ENCODE measurements around the gene NDUFAF5. TPM values are rescaled to one million over a fixed set of nuclear protein-coding genes. Genes with fewer than 3 reads are reported as not detected.

The NDUFAF5 gene
- total RNA-seq, 1 experiment from 2014 or later, result 40.2 TPM

DNA sequence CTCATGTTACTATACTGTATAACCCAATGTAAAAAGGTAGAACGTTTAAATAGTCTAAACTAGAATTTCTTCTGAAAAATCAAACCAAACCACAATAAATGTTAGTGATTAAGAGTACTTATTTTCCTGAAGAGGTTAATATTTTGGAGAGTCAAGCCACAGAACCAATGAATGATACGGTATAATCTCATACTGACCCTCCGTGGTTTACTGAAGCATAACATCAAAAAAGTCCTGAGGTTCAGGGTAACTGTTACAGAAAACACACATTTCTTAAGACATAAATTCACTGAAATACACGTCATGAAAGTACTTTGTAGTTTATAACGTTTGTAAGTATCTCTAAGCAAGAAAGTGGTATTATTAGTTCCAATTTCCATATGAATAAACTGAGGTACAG lies 29.0 kb upstream of the NDUFAF5 start:
- no peaks in the 10 kb centered on the region for H4K20me1 ChIP-seq (ENCODE audit: control insufficient read depth, insufficient read depth, insufficient read length)
- no peak overlapping the region for H3K23ac ChIP-seq (ENCODE audit: insufficient read length, low read depth, low read length)
- H3K23me2 ChIP-seq (ENCODE audit: insufficient read length, low read depth, low read length, poor library complexity, severe bottlenecking), result no peaks in the 10 kb centered on the region
- no peak overlapping the region for H2BK5ac ChIP-seq (ENCODE audit: insufficient read length, low read length)
- H3K27ac ChIP-seq (ENCODE audit: insufficient read length, low read depth, low read length), result no peak overlapping the region
- no peaks in the 10 kb centered on the region for H3K79me1 ChIP-seq (ENCODE audit: insufficient read depth, low read depth, low read length, poor library complexity, severe bottlenecking)
- H2BK120ac ChIP-seq (ENCODE audit: low read depth, low read length, poor library complexity, severe bottlenecking), result no peak overlapping the region
- H3K27ac Mint-ChIP-seq, result no peak overlapping the region
- H3K4me1 ChIP-seq (ENCODE audit: insufficient read depth, low read length), result no peaks in the 10 kb centered on the region
- H4K91ac ChIP-seq (ENCODE audit: insufficient read length, low read depth, low read length), result no peak overlapping the region
- no peak overlapping the region for H3K14ac ChIP-seq (ENCODE audit: insufficient read depth, low read length)
- H3K36me3 Mint-ChIP-seq (ENCODE audit: insufficient read depth in 1 of 3, low read depth in 3 of 3), result peaks cover 20 to 57% (median 34%) of the 10 kb centered on the region in 3 experiments
- no peaks in the 10 kb centered on the region for H3K9me3 ChIP-seq (ENCODE audit: control insufficient read depth, low read depth, low read length)
- H4K5ac ChIP-seq (ENCODE audit: insufficient read length, low read depth, low read length), result no peak overlapping the region
- no peaks in the 10 kb centered on the region for H3K27me3 ChIP-seq (ENCODE audit: insufficient read depth, low read length)
- no peak overlapping the region for H3K56ac ChIP-seq (ENCODE audit: insufficient read length, low read depth, low read length)
- no peak overlapping the region for H3K4ac ChIP-seq (ENCODE audit: low read depth, low read length)
- H3K9ac ChIP-seq (ENCODE audit: extremely low read depth, insufficient read length, low read length), result no peak overlapping the region
- no peak overlapping the region for H3T11ph ChIP-seq (ENCODE audit: low read length)
- no peak overlapping the region for H2BK20ac ChIP-seq (ENCODE audit: low read depth, low read length, poor library complexity, severe bottlenecking)
- H2AFZ ChIP-seq (ENCODE audit: low read length), result no peak overlapping the region
- H3K9me3 Mint-ChIP-seq, result peaks cover 0 to 4% of the 10 kb centered on the region in 2 experiments; a peak in 1 of 5 replicates
- TF ChIP-seq, protein P1, sequence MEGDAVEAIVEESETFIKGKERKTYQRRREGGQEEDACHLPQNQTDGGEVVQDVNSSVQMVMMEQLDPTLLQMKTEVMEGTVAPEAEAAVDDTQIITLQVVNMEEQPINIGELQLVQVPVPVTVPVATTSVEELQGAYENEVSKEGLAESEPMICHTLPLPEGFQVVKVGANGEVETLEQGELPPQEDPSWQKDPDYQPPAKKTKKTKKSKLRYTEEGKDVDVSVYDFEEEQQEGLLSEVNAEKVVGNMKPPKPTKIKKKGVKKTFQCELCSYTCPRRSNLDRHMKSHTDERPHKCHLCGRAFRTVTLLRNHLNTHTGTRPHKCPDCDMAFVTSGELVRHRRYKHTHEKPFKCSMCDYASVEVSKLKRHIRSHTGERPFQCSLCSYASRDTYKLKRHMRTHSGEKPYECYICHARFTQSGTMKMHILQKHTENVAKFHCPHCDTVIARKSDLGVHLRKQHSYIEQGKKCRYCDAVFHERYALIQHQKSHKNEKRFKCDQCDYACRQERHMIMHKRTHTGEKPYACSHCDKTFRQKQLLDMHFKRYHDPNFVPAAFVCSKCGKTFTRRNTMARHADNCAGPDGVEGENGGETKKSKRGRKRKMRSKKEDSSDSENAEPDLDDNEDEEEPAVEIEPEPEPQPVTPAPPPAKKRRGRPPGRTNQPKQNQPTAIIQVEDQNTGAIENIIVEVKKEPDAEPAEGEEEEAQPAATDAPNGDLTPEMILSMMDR (conservative IDR thresholded peaks at IDR 0.05), result no peak
- H3K4me2 ChIP-seq (ENCODE audit: insufficient read depth, insufficient read length, low read length), result no peak overlapping the region
- H4K8ac ChIP-seq (replicated peaks; ENCODE audit: insufficient read length, low read depth, low read length), result no peak overlapping the region
- no peak overlapping the region for H3K4me3 Mint-ChIP-seq
- H2BK12ac ChIP-seq (ENCODE audit: insufficient read length, low read depth, low read length), result no peak overlapping the region
- no peak for DNase-seq
- no peaks in the 10 kb centered on the region for H3K27me3 Mint-ChIP-seq (ENCODE audit: low read depth)
- H3K4me1 Mint-ChIP-seq, result no peaks in the 10 kb centered on the region
- no peak overlapping the region for H3K18ac ChIP-seq (ENCODE audit: insufficient read length, low read depth, low read length)
- no peaks in the 10 kb centered on the region for H3K79me2 ChIP-seq (ENCODE audit: insufficient read depth, low read length)
- no CpG with 5 or more reads among the region's 5 CpGs for WGBS (ENCODE audit: extremely low coverage, insufficient read length, low lambda C conversion rate)
- H2BK15ac ChIP-seq (ENCODE audit: low read depth, low read length), result no peak overlapping the region
- no peak overlapping the region for H2AK5ac ChIP-seq (ENCODE audit: insufficient read length, low read length)

All from H9 (cell line).